Measurements from ENCODE around the gene GNA12.

Gene GNA12

GRCh38 chr7:2818121-2818520 is 26.0 kb downstream of the GNA12 start:
- no peak for DNase-seq (ENCODE audit: low read depth, low spot score)

- no peak for DNase-seq (ENCODE audit: low read depth, low spot score)
Observed at GRCh38 chr7:2817456-2817855, 26.7 kb downstream of the GNA12 start.

GRCh38 chr7:2815875-2816245 is 28.2 kb downstream of the GNA12 start:
- no peak for DNase-seq (ENCODE audit: low read depth, low spot score)

- DNase-seq (ENCODE audit: low read depth, low spot score): peak; percentile 80
Observed at GRCh38 chr7:2814946-2815874, 28.9 kb downstream of the GNA12 start.

- DNase-seq (ENCODE audit: low read depth, low spot score): no peak
Observed at GRCh38 chr7:2814186-2814945, 29.7 kb downstream of the GNA12 start.

- no peak for DNase-seq (ENCODE audit: low read depth, low spot score)
Observed at GRCh38 chr7:2813350-2814185, 30.5 kb downstream of the GNA12 start.

GRCh38 chr7:2812831-2813230 is 31.3 kb downstream of the GNA12 start:
- DNase-seq (ENCODE audit: low read depth, low spot score): no peak

- no peak for DNase-seq (ENCODE audit: low read depth, low spot score)
Observed at GRCh38 chr7:2812114-2812487, 32.0 kb downstream of the GNA12 start.

- DNase-seq (ENCODE audit: low read depth, low spot score): no peak
Observed at GRCh38 chr7:2811476-2812113, 32.5 kb downstream of the GNA12 start.

- no peak for DNase-seq (ENCODE audit: low read depth, low spot score)
Observed at GRCh38 chr7:2810682-2811415, 33.3 kb downstream of the GNA12 start.

- DNase-seq (ENCODE audit: low read depth, low spot score): no peak
Observed at GRCh38 chr7:2809903-2810625, 34.0 kb downstream of the GNA12 start.

- no peak for DNase-seq (ENCODE audit: low read depth, low spot score)
Observed at GRCh38 chr7:2808891-2809665, 35.0 kb downstream of the GNA12 start.

- DNase-seq (ENCODE audit: low read depth, low spot score): no peak
Observed at GRCh38 chr7:2807845-2808772, 36.0 kb downstream of the GNA12 start.

GRCh38 chr7:2807460-2807844 is 36.7 kb downstream of the GNA12 start:
- no peak for DNase-seq (ENCODE audit: low read depth, low spot score)

- DNase-seq (ENCODE audit: low read depth, low spot score): no peak
Observed at GRCh38 chr7:2806571-2806970, 37.5 kb downstream of the GNA12 start.

- no peak for DNase-seq (ENCODE audit: low read depth, low spot score)
Observed at GRCh38 chr7:2805213-2805944, 38.7 kb downstream of the GNA12 start.

GRCh38 chr7:2804227-2804763 is 39.8 kb downstream of the GNA12 start:
- DNase-seq (ENCODE audit: low read depth, low spot score): no peak
